Measurements from ENCODE around the gene THG1L.
"Not testable (repeated sequence)": the region's sequence is repeated elsewhere in the genome, so short reads cannot be mapped to it uniquely, and the experiment has no call there.

DNA sequence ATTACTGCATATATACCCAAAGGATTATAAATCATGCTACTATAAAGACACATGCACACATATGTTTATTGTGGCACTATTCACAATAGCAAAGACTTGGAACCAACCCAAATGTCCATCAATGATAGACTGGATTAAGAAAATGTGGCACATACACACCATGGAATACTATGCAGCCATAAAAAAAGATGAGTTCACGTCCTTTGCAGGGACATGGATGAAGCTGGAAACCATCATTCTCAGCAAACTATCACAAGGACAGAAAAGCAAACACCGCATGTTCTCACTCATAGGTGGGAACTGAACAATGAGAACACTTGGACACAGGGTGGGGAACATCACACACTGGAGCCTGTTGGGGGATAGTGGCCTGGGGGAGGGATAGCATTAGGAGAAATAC is 4.6 kb upstream of the THG1L start:
- TF ChIP-seq, protein P1, sequence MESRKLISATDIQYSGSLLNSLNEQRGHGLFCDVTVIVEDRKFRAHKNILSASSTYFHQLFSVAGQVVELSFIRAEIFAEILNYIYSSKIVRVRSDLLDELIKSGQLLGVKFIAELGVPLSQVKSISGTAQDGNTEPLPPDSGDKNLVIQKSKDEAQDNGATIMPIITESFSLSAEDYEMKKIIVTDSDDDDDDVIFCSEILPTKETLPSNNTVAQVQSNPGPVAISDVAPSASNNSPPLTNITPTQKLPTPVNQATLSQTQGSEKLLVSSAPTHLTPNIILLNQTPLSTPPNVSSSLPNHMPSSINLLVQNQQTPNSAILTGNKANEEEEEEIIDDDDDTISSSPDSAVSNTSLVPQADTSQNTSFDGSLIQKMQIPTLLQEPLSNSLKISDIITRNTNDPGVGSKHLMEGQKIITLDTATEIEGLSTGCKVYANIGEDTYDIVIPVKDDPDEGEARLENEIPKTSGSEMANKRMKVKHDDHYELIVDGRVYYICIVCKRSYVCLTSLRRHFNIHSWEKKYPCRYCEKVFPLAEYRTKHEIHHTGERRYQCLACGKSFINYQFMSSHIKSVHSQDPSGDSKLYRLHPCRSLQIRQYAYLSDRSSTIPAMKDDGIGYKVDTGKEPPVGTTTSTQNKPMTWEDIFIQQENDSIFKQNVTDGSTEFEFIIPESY (IDR thresholded peaks at IDR 0.05; ENCODE audit: borderline replicate concordance, low read depth), result not testable (repeated sequence)
- not testable (repeated sequence) for TF ChIP-seq CTCF (IDR thresholded peaks at IDR 0.05); POLR2AphosphoS5 (IDR thresholded peaks at IDR 0.05; ENCODE audit: low read depth, low read length)

All from SK-N-SH (cell line).